ENCODE results near the gene SLA2.

- TF ChIP-seq ARNTL (CRISPR knock-in tag; IDR thresholded peaks at IDR 0.05; ENCODE audit: borderline replicate concordance, low read depth), result no peak
- no peak for TF ChIP-seq CSRNP3 (CRISPR knock-in tag; IDR thresholded peaks at IDR 0.05)
- no peak for TF ChIP-seq ZFP30 (CRISPR knock-in tag; IDR thresholded peaks at IDR 0.05)
- TF ChIP-seq TOX (CRISPR knock-in tag; IDR thresholded peaks at IDR 0.05; ENCODE audit: borderline replicate concordance), result no peak
- no peak for TF ChIP-seq CREB5 (CRISPR knock-in tag; IDR thresholded peaks at IDR 0.05; ENCODE audit: low read depth)
- TF ChIP-seq PPARA (CRISPR knock-in tag; IDR thresholded peaks at IDR 0.05; ENCODE audit: borderline replicate concordance), result no peak
- no peak for TF ChIP-seq ZFP3 (CRISPR knock-in tag; IDR thresholded peaks at IDR 0.05)
- no peak for TF ChIP-seq TCF4 (CRISPR knock-in tag; IDR thresholded peaks at IDR 0.05; ENCODE audit: borderline replicate concordance)
- TF ChIP-seq, protein P1, sequence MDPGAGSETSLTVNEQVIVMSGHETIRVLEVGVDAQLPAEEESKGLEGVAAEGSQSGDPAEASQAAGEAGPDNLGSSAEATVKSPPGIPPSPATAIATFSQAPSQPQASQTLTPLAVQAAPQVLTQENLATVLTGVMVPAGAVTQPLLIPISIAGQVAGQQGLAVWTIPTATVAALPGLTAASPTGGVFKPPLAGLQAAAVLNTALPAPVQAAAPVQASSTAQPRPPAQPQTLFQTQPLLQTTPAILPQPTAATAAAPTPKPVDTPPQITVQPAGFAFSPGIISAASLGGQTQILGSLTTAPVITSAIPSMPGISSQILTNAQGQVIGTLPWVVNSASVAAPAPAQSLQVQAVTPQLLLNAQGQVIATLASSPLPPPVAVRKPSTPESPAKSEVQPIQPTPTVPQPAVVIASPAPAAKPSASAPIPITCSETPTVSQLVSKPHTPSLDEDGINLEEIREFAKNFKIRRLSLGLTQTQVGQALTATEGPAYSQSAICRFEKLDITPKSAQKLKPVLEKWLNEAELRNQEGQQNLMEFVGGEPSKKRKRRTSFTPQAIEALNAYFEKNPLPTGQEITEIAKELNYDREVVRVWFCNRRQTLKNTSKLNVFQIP (CRISPR knock-in tag; IDR thresholded peaks at IDR 0.05; ENCODE audit: borderline replicate concordance, low read depth), result no peak
- TF ChIP-seq, protein P2, sequence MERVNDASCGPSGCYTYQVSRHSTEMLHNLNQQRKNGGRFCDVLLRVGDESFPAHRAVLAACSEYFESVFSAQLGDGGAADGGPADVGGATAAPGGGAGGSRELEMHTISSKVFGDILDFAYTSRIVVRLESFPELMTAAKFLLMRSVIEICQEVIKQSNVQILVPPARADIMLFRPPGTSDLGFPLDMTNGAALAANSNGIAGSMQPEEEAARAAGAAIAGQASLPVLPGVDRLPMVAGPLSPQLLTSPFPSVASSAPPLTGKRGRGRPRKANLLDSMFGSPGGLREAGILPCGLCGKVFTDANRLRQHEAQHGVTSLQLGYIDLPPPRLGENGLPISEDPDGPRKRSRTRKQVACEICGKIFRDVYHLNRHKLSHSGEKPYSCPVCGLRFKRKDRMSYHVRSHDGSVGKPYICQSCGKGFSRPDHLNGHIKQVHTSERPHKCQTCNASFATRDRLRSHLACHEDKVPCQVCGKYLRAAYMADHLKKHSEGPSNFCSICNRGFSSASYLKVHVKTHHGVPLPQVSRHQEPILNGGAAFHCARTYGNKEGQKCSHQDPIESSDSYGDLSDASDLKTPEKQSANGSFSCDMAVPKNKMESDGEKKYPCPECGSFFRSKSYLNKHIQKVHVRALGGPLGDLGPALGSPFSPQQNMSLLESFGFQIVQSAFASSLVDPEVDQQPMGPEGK (CRISPR knock-in tag; IDR thresholded peaks at IDR 0.05; ENCODE audit: borderline replicate concordance), result no peak
Measured at GRCh38 chr20:36656733-36657132, 10.7 kb upstream of the SLA2 start.

All from SK-N-SH treated with all-trans-retinoic acid at 6 μM for 48 hours (cell line).